SK-N-MC (cell line): ENCODE results near the gene ZBTB7A.

Experiments used
- EZH2 ChIP-seq: fragments of 200-600 bp; sonication (generic); IDR thresholded peaks from one replicate; pipeline ENCODE4 v1.6.1; 2017; ENCODE audit warnings: antibody characterized with exemption
- FOXP2 ChIP-seq: optimal IDR thresholded peaks from 2 replicates; pipeline ENCODE3; 2011; ENCODE audit warnings: mild to moderate bottlenecking, moderate library complexity; ENCODE audit not compliant: insufficient read depth; ENCODE audit errors: extremely low read length, control extremely low read depth
- POLR2AphosphoS5 ChIP-seq: IDR thresholded peaks from 2 replicates; pipeline ENCODE4 v1.6.1; 2012; ENCODE audit warnings: mild to moderate bottlenecking, low read depth, low read length, borderline replicate concordance

DNA sequence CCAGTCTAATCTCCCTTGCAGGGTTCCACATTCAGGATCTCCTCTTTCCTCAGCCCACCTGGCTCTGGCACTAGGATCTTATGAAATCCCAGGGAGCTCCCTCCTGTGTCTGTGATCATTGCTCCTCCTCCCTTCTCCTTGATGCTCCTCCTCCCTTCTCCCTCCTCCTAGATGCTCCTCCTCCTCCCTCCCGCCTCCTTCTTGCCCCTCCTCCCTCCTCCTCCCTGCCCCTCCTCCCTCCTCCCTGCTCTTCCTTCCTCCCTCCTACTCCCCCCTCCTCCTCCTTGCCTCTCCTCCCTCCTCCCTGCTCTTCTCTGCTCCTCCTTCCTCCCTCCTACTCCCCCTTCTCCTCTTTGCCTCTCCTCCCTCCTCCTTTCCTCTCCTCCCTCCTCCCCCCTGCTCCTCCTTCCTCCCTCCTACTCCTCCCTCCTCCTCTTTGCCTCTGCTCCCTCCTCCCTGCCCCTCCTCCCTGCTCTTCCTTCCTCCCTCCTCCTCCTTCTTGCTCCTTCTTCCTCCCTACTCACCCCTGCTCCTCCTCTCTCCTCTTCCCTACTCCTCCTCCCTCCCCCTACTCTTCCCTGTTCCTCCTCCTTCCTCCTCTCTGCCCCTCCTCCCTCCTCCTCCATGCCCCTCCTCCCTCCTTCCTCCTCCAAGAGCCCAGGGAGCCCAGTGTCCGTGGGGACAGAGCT is 14.9 kb upstream of the ZBTB7A start:
- TF ChIP-seq EZH2 = no peak
- TF ChIP-seq POLR2AphosphoS5 = no peak
- no peak for TF ChIP-seq FOXP2
